Effector memory CD4-positive, alpha-beta T cell (primary cell): ENCODE measurements around the gene RAPGEF1.
A peak's percentile ranks its signal among the peaks of the same experiment; 100 is the strongest.

ENCODE experiments used
- DNase-seq, 3 donors: peaks; one replicate each; pipeline ENCODE4 v3.0.0-alpha.2; 2020
- H3K27ac ChIP-seq: 2 replicates; pipeline ENCODE4 v1.7.0; 2013; ENCODE audit warnings: mild to moderate bottlenecking, low read length, moderate library complexity; ENCODE audit not compliant: insufficient read depth, poor library complexity, severe bottlenecking
- H3K27me3 ChIP-seq: replicated peaks from 2 replicates; pipeline ENCODE4 v1.7.0; 2013; ENCODE audit warnings: mild to moderate bottlenecking, low read length; ENCODE audit not compliant: insufficient read depth, control insufficient read depth, poor library complexity, severe bottlenecking
- H3K36me3 ChIP-seq: 2 replicates; pipeline ENCODE4 v1.7.0; 2013; ENCODE audit warnings: mild to moderate bottlenecking, low read length, moderate library complexity; ENCODE audit not compliant: control insufficient read depth, insufficient read depth
- H3K4me1 ChIP-seq: 2 replicates; pipeline ENCODE4 v1.7.0; 2013; ENCODE audit warnings: low read length, mild to moderate bottlenecking; ENCODE audit not compliant: control insufficient read depth, insufficient read depth, poor library complexity, severe bottlenecking
- H3K4me3 ChIP-seq: 2 replicates; pipeline ENCODE4 v1.7.0; 2013; ENCODE audit warnings: low read length, low read depth, mild to moderate bottlenecking; ENCODE audit not compliant: insufficient read depth, poor library complexity, severe bottlenecking
- H3K9me3 ChIP-seq: 2 replicates; pipeline ENCODE4 v1.7.0; 2013; ENCODE audit warnings: mild to moderate bottlenecking, low read length, moderate library complexity; ENCODE audit not compliant: control insufficient read depth

The RAPGEF1 gene

GRCh38 chr9:131701789-131702337 is 38.0 kb downstream of the RAPGEF1 start:
- no peaks in the 10 kb centered on the region for H3K9me3 ChIP-seq
- H3K27me3 ChIP-seq = no peaks in the 10 kb centered on the region
- no peak overlapping the region for H3K4me3 ChIP-seq
- no peaks in the 10 kb centered on the region for H3K36me3 ChIP-seq
- H3K27ac ChIP-seq = no peak overlapping the region
- DNase-seq = no peak
- peaks cover 25% of the 10 kb centered on the region for H3K4me1 ChIP-seq

- H3K36me3 ChIP-seq = no peaks in the 10 kb centered on the region
- peaks cover 25% of the 10 kb centered on the region for H3K4me1 ChIP-seq
- H3K27ac ChIP-seq = no peak overlapping the region
- no peak for DNase-seq
- no peak overlapping the region for H3K4me3 ChIP-seq
- H3K9me3 ChIP-seq = no peaks in the 10 kb centered on the region
- no peaks in the 10 kb centered on the region for H3K27me3 ChIP-seq
Observed at GRCh38 chr9:131701436-131701781, 38.5 kb downstream of the RAPGEF1 start.

- Histone ChIP-seq H3K36me3 (no peaks in the 10 kb centered on the region), H3K9me3 (no peaks in the 10 kb centered on the region), H3K27ac (no peak overlapping the region), H3K4me1 (peaks cover 25% of the 10 kb centered on the region), H3K4me3 (no peak overlapping the region), H3K27me3 (no peaks in the 10 kb centered on the region)
- no peak for DNase-seq
Observed at GRCh38 chr9:131700765-131701435, 39.0 kb downstream of the RAPGEF1 start.

- Histone ChIP-seq H3K27me3 (no peaks in the 10 kb centered on the region), H3K27ac (no peak overlapping the region), H3K36me3 (no peaks in the 10 kb centered on the region), H3K9me3 (no peaks in the 10 kb centered on the region), H3K4me1 (peaks cover 26% of the 10 kb centered on the region), H3K4me3 (no peak overlapping the region)
- DNase-seq = no peak
Observed at GRCh38 chr9:131700076-131700475, 39.8 kb downstream of the RAPGEF1 start.

DNA sequence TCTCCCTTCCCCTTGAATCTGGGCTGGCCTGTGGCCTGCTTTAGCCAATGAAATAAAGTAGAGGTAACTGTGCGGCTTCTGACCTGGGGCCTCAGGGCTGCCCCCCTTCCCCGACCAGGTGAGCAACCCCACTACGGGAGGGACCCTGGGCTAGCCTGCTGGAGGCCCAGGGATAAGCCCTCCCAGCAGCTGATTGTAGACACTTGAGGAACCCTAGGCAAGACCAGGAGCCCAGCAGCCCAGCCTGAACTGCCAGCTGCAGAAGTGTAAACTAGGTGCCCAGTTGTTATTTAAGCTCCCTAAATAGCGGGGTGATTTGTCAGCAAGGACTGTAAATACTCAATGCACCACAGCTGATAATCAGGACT is 41.3 kb downstream of the RAPGEF1 start:
- DNase-seq = no peak
- peaks cover 22% of the 10 kb centered on the region for H3K4me1 ChIP-seq

GRCh38 chr9:131697908-131698617 is 41.8 kb downstream of the RAPGEF1 start:
- H3K27ac ChIP-seq = no peak overlapping the region
- H3K36me3 ChIP-seq = no peaks in the 10 kb centered on the region
- H3K9me3 ChIP-seq = no peaks in the 10 kb centered on the region
- H3K27me3 ChIP-seq = no peaks in the 10 kb centered on the region
- H3K4me1 ChIP-seq = peaks cover 26% of the 10 kb centered on the region
- no peak for DNase-seq
- H3K4me3 ChIP-seq = no peak overlapping the region

More for the DNA sequence above, 41.3 kb downstream of the RAPGEF1 start:
- no peak overlapping the region for H3K27ac ChIP-seq
- H3K9me3 ChIP-seq = no peaks in the 10 kb centered on the region
- H3K36me3 ChIP-seq = no peaks in the 10 kb centered on the region
- H3K27me3 ChIP-seq = no peaks in the 10 kb centered on the region
- H3K4me3 ChIP-seq = no peak overlapping the region

- no peaks in the 10 kb centered on the region for H3K27me3 ChIP-seq
- H3K27ac ChIP-seq = no peak overlapping the region
- H3K36me3 ChIP-seq = no peaks in the 10 kb centered on the region
- no peaks in the 10 kb centered on the region for H3K9me3 ChIP-seq
- peaks cover 29% of the 10 kb centered on the region for H3K4me1 ChIP-seq
- DNase-seq = no peak
- H3K4me3 ChIP-seq = no peak overlapping the region
Observed at GRCh38 chr9:131697097-131697496, 42.8 kb downstream of the RAPGEF1 start.

DNA sequence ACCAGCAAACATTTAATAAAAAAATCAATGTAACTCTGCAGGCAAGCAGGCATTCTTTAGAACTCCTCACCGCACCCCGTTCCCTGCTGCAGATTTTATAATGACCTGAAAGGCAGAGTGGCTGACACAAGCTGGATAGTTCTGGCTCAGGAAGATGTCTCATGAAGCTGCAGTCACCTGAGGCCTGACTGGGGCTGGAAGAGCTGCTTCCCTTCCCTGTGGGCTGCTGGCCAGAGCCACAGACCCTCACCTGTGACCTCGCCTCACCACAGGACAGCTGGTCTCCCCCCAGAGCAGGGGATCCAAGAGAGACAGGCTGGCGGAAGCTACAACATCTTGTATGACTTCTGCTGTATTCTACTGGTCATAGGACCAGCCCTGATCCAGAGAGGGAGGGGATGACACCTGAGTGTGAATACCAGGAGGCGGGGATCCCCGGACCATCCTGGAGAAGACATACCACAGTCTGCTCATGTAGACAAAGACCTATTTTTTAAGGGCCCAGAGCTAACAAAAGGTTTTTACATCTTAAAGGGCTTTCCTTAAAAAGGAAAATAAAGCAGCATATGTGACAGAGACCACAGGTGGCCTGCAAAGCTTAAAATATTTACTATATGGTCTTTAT is 43.9 kb downstream of the RAPGEF1 start:
- Histone ChIP-seq H3K9me3 (no peaks in the 10 kb centered on the region), H3K36me3 (no peaks in the 10 kb centered on the region), H3K4me3 (no peak overlapping the region), H3K27ac (peak overlapping the region; percentile 3), H3K27me3 (no peaks in the 10 kb centered on the region), H3K4me1 (peaks cover 39% of the 10 kb centered on the region)
- DNase-seq = no peak

DNA sequence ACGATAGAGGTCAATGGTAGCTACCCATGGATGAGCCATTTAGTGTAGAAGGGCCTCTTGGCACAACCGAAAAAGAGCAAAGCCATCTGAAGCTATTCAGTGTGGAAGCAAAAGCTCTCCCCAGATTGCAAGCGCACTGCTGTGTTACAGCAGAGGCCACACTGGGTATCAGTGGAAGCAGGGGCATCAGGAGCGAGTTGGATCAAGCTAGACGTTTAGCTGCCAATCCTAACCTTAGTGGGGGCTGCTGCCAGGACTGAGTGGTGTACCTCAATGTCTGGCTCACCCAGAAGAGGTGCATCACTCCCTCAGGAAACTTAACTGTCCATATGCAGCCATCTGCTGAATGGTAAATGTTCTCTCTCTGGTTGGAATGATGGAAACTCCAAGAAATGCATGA is 44.5 kb downstream of the RAPGEF1 start:
- Histone ChIP-seq H3K4me1 (peaks cover 41% of the 10 kb centered on the region), H3K27ac (peak overlapping the region; percentile 3), H3K9me3 (no peaks in the 10 kb centered on the region), H3K4me3 (no peak overlapping the region), H3K36me3 (no peaks in the 10 kb centered on the region), H3K27me3 (no peaks in the 10 kb centered on the region)
- no peak for DNase-seq
